HEK293T (cell line): ENCODE results near the gene CLHC1.

Experiments
- FOXK2 ChIP-seq: fragments of 450-650 bp; IDR thresholded peaks from 2 replicates; pipeline ENCODE4 v1.6.1; 2016; ENCODE audit warnings: mild to moderate bottlenecking
- SUZ12 ChIP-seq: fragments of 450-650 bp; IDR thresholded peaks from 2 replicates; pipeline ENCODE4 v1.6.1; 2016; ENCODE audit warnings: mild to moderate bottlenecking

DNA sequence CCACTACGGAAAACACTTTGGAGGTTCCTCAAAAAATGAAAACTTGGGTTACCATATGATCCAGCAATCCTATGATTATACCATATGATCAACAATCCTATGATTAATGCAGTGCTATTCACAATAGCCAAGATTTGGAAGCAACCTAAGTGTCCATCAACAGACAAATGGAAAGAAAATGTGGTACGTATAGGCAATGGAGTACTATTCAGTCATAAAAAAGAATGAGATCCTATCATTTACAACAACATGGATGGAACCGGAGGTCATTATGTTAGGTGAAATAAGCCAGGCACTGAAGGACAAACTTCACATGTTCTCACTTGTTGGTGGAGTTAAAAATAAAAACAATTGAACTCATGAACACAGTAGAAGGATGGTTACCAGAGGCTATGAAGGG lies 27.6 kb downstream of the CLHC1 start:
- no peak for TF ChIP-seq SUZ12
- no peak for TF ChIP-seq FOXK2
